NCI-H510A treated with DMSO at 0.1 percent for 48 hours (cell line): ENCODE measurements around the gene RTL10.

ENCODE experiments used
- DNase-seq: peaks from one replicate; lab custom pipeline; 2025; lab: John Stamatoyannopoulos, UW

RTL10 gene

GRCh38 chr22:19807914-19808872 lies 46.5 kb downstream of the RTL10 start:
- no peak for DNase-seq

GRCh38 chr22:19807161-19807913 lies 47.3 kb downstream of the RTL10 start:
- no peak for DNase-seq

- DNase-seq: no peak
Measured at GRCh38 chr22:19806213-19807160, 48.2 kb downstream of the RTL10 start.

- DNase-seq: no peak
Measured at GRCh38 chr22:19805821-19806212, 48.9 kb downstream of the RTL10 start.
